Tibial nerve (tissue), 3 donors: ENCODE measurements around the gene NDUFV1.

Source experiments
- CTCF ChIP-seq, 5 experiments: fragments of 200-600 bp in 3 of 5; fragments of 450-650 bp in 2 of 5; sonication (generic) in 3 of 5; IDR thresholded peaks; one replicate each; pipeline ENCODE4 v1.5.1; 2016 to 2019; ENCODE audit warnings: antibody characterized with exemption in 5 of 5, mild to moderate bottlenecking in 3 of 5, moderate library complexity in 2 of 5
- POLR2A ChIP-seq, 2 donors: fragments of 450-650 bp; IDR thresholded peaks; one replicate each; pipeline ENCODE4 v1.6.1; 2017; ENCODE audit warnings: antibody characterized with exemption in 2 of 2, mild to moderate bottlenecking in 2 of 2, moderate library complexity in 2 of 2

GRCh38 chr11:67656278-67656922, 49.7 kb downstream of the NDUFV1 start:
- no peak for TF ChIP-seq CTCF (IDR thresholded peaks at IDR 0.05)
- no peak for TF ChIP-seq POLR2A (IDR thresholded peaks at IDR 0.05)
